Mesenchymal stem cell (in vitro differentiated cells and primary cell): ENCODE data around the gene IL3. TPM values are rescaled to one million over a fixed set of nuclear protein-coding genes. Genes with fewer than 3 reads are reported as not detected.

Source experiments
- DNase-seq: peaks from one replicate; pipeline ENCODE4 v3.0.0-alpha.2; 2013
- H2AFZ ChIP-seq: one replicate; pipeline ENCODE4 v1.6.1; 2013; ENCODE audit warnings: low read depth, mild to moderate bottlenecking, control low read depth, inconsistent platforms, low read length, moderate library complexity
- H2AK5ac ChIP-seq: 2 replicates; pipeline ENCODE4 v1.6.1; 2013; ENCODE audit warnings: low read length, moderate library complexity, mild to moderate bottlenecking, inconsistent platforms; ENCODE audit not compliant: severe bottlenecking
- H2BK120ac ChIP-seq: one replicate; pipeline ENCODE4 v1.6.1; 2013; ENCODE audit warnings: low read depth, mild to moderate bottlenecking, inconsistent platforms, low read length, moderate library complexity
- H2BK12ac ChIP-seq, 2 experiments: one replicate each; pipeline ENCODE4 v1.6.1; 2013; ENCODE audit warnings: inconsistent platforms in 2 of 2, low read length in 2 of 2, mild to moderate bottlenecking in 2 of 2, moderate library complexity in 2 of 2, control low read depth in 1 of 2
- H2BK15ac ChIP-seq: one replicate; pipeline ENCODE4 v1.6.1; 2013; ENCODE audit warnings: mild to moderate bottlenecking, low read depth, inconsistent platforms; ENCODE audit not compliant: poor library complexity, severe bottlenecking
- H2BK5ac ChIP-seq: 2 replicates; pipeline ENCODE4 v1.6.1; 2013; ENCODE audit warnings: low read depth, mild to moderate bottlenecking, low read length, control low read depth, inconsistent platforms; ENCODE audit not compliant: poor library complexity, severe bottlenecking
- H3K14ac ChIP-seq, 2 experiments: one replicate each; pipeline ENCODE4 v1.6.1; 2013; ENCODE audit warnings: inconsistent platforms in 2 of 2, low read length in 2 of 2, control low read depth in 1 of 2, mild to moderate bottlenecking in 1 of 2, moderate library complexity in 1 of 2
- H3K18ac ChIP-seq, 2 experiments: one replicate each; pipeline ENCODE4 v1.6.1; 2013; ENCODE audit warnings: inconsistent platforms in 2 of 2, low read length in 2 of 2, control low read depth in 1 of 2, low read depth in 1 of 2, mild to moderate bottlenecking in 1 of 2
- H3K23ac ChIP-seq, 2 experiments: one replicate each; pipeline ENCODE4 v1.6.1; 2013; ENCODE audit warnings: inconsistent platforms in 2 of 2, low read length in 2 of 2, mild to moderate bottlenecking in 2 of 2, moderate library complexity in 2 of 2, control low read depth in 1 of 2
- H3K27ac ChIP-seq: 2 replicates; pipeline ENCODE4 v1.5.1; 2013; ENCODE audit warnings: mild to moderate bottlenecking, moderate library complexity, low read length, control low read depth, inconsistent platforms; ENCODE audit not compliant: poor library complexity, severe bottlenecking
- H3K27me3 ChIP-seq, 2 experiments: 2 replicates each; pipeline versions ENCODE4 v1.6.1 to v1.7.0; 2013; ENCODE audit warnings: low read length in 2 of 2, mild to moderate bottlenecking in 2 of 2, moderate library complexity in 2 of 2, control low read depth in 1 of 2, inconsistent platforms in 1 of 2; ENCODE audit not compliant: control insufficient read depth in 1 of 2, insufficient read depth in 1 of 2
- H3K36me3 ChIP-seq, 2 experiments: 2 replicates each; pipeline versions ENCODE4 v1.6.1 to v1.7.0; 2013; ENCODE audit warnings: low read length in 2 of 2, control low read depth in 1 of 2, inconsistent platforms in 1 of 2, low read depth in 1 of 2, mild to moderate bottlenecking in 1 of 2; ENCODE audit not compliant: insufficient read depth in 2 of 2, control insufficient read depth in 1 of 2
- H3K4ac ChIP-seq, 2 experiments: one replicate each; pipeline ENCODE4 v1.6.1; 2013; ENCODE audit warnings: inconsistent platforms in 2 of 2, low read length in 2 of 2, mild to moderate bottlenecking in 2 of 2, moderate library complexity in 2 of 2, control low read depth in 1 of 2, low read depth in 1 of 2
- H3K4me1 ChIP-seq: 2 replicates; pipeline ENCODE4 v1.6.1; 2013; ENCODE audit warnings: low read depth, low read length, control low read depth; ENCODE audit not compliant: control insufficient read depth, insufficient read depth
- H3K4me2 ChIP-seq: 2 replicates; pipeline ENCODE4 v1.6.1; 2013; ENCODE audit warnings: low read length, mild to moderate bottlenecking, inconsistent platforms; ENCODE audit not compliant: poor library complexity, severe bottlenecking
- H3K4me3 ChIP-seq, 2 experiments: 2 replicates each; pipeline versions ENCODE4 v1.5.1 to v1.7.0; 2013; ENCODE audit warnings: low read length in 2 of 2, mild to moderate bottlenecking in 2 of 2, control low read depth in 1 of 2, low read depth in 1 of 2; ENCODE audit not compliant: insufficient read depth in 1 of 2
- H3K79me1 ChIP-seq: replicated peaks from 2 replicates; pipeline ENCODE4 v1.6.1; 2013; ENCODE audit warnings: mild to moderate bottlenecking, control low read depth, low read length, inconsistent platforms; ENCODE audit not compliant: poor library complexity, severe bottlenecking
- H3K9ac ChIP-seq: 2 replicates; pipeline ENCODE4 v1.7.0; 2013; ENCODE audit warnings: mild to moderate bottlenecking, low read length, moderate library complexity
- H3K9me3 ChIP-seq: 2 replicates; pipeline ENCODE4 v1.7.0; 2013; ENCODE audit warnings: mild to moderate bottlenecking, low read length; ENCODE audit not compliant: control insufficient read depth
- H4K8ac ChIP-seq: one replicate; pipeline ENCODE4 v1.6.1; 2013; ENCODE audit warnings: inconsistent platforms, mild to moderate bottlenecking, low read length, moderate library complexity
- H4K91ac ChIP-seq: one replicate; pipeline ENCODE4 v1.6.1; 2013; ENCODE audit warnings: mild to moderate bottlenecking, low read length, inconsistent platforms
- WGBS: methylation state at CpG from one replicate; pipeline ENCODE4 v1.1.7; 2013; ENCODE audit warnings: mixed read lengths; 5-methylcytosine and 5-hydroxymethylcytosine counted together
- small RNA-seq: library from polyadenylated mRNA; stranded (forward); fragments of <200 nt; extraction: miRNeasy Mini kit (QIAGEN cat#:217004); gene quantifications from one replicate; pipeline ENCODE3, GENCODE V24; 2013; ENCODE audit warnings: low read depth

IL3 gene

DNA sequence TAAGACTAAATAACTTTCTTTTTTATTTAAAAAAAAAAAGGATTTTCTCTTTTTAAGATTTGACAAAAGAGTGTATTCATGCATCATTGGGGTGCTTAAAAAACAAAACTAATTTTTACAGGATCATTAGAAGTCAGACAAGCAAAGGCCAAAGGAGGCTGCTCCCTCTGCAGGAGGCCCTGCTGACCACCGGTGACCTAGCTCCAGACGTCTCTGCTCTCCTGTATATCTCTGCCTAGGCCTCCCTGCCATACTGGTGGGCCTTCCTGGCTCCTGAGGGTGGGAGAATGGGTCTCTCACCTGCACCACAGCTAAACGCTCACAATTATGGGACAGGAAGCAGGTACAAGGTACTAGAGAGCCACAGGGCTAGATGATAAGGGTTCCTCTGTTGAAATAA is 49.7 kb downstream of the IL3 start:
- Histone ChIP-seq H4K8ac (no peak overlapping the region), H2AK5ac (no peak overlapping the region), H3K79me1 (no peaks in the 10 kb centered on the region), H2AFZ (no peak overlapping the region), H3K18ac (peak overlapping the region in 1 of 2 experiments; percentile 40), H4K91ac (no peak overlapping the region), H3K14ac (peak overlapping the region in 1 of 2 experiments; percentile 65), H3K9ac (no peak overlapping the region), H3K4me1 (no peaks in the 10 kb centered on the region), H3K36me3 (no peaks in the 10 kb centered on the region), H3K23ac (no peak overlapping the region), H2BK5ac (no peak overlapping the region), H3K27me3 (no peaks in the 10 kb centered on the region), H3K4ac (no peak overlapping the region), H3K4me2 (no peak overlapping the region), H2BK120ac (no peak overlapping the region), H3K9me3 (peaks cover 13% of the 10 kb centered on the region), H3K4me3 (no peak overlapping the region), H2BK15ac (no peak overlapping the region), H3K27ac (no peak overlapping the region), H2BK12ac (no peak overlapping the region)
- no peak for DNase-seq
- WGBS, result 62% methylated on average over 3 of the region's 3 CpGs

GRCh38 chr5:132110930-132111329 is 50.5 kb downstream of the IL3 start:
- H3K18ac ChIP-seq, result no peak overlapping the region
- H3K4ac ChIP-seq, result no peak overlapping the region

GRCh38 chr5:132112111-132112510 is 51.7 kb downstream of the IL3 start:
- no peak overlapping the region for H4K8ac ChIP-seq
- no peak overlapping the region for H3K4ac ChIP-seq
- no peak overlapping the region for H2BK5ac ChIP-seq
- H3K23ac ChIP-seq, result no peak overlapping the region
- no peak overlapping the region for H2BK15ac ChIP-seq
- no peak overlapping the region for H3K14ac ChIP-seq
- WGBS, result 100% methylated on average over 1 of the region's 3 CpGs
- H3K79me1 ChIP-seq, result no peaks in the 10 kb centered on the region
- H2BK120ac ChIP-seq, result no peak overlapping the region
- no peak overlapping the region for H3K18ac ChIP-seq
- H3K27me3 ChIP-seq, result no peaks in the 10 kb centered on the region
- no peak overlapping the region for H3K4me2 ChIP-seq
- H3K9ac ChIP-seq, result no peak overlapping the region
- no peak overlapping the region for H2BK12ac ChIP-seq
- no peaks in the 10 kb centered on the region for H3K36me3 ChIP-seq
- H3K9me3 ChIP-seq, result peaks cover 13% of the 10 kb centered on the region
- no peak overlapping the region for H2AFZ ChIP-seq
- H2AK5ac ChIP-seq, result no peak overlapping the region
- no peak for DNase-seq
- no peak overlapping the region for H3K4me3 ChIP-seq
- no peak overlapping the region for H3K27ac ChIP-seq
- no peak overlapping the region for H4K91ac ChIP-seq
- H3K4me1 ChIP-seq, result no peaks in the 10 kb centered on the region

More at GRCh38 chr5:132110930-132111329, 50.5 kb downstream of the IL3 start:
- no peak overlapping the region for H2BK5ac ChIP-seq
- H3K4me1 ChIP-seq, result no peaks in the 10 kb centered on the region
- no peak overlapping the region for H3K23ac ChIP-seq
- no peaks in the 10 kb centered on the region for H3K27me3 ChIP-seq
- H4K8ac ChIP-seq, result no peak overlapping the region
- no peaks in the 10 kb centered on the region for H3K36me3 ChIP-seq
- no peak overlapping the region for H3K4me2 ChIP-seq
- no peak overlapping the region for H3K4me3 ChIP-seq
- H2BK12ac ChIP-seq, result no peak overlapping the region
- peaks cover 13% of the 10 kb centered on the region for H3K9me3 ChIP-seq
- no peak overlapping the region for H2AFZ ChIP-seq
- no peak overlapping the region for H4K91ac ChIP-seq
- H3K9ac ChIP-seq, result no peak overlapping the region
- no peak overlapping the region for H3K14ac ChIP-seq
- H2BK15ac ChIP-seq, result no peak overlapping the region
- no peak overlapping the region for H2BK120ac ChIP-seq
- no peak overlapping the region for H2AK5ac ChIP-seq
- no peaks in the 10 kb centered on the region for H3K79me1 ChIP-seq
- no peak overlapping the region for H3K27ac ChIP-seq
- DNase-seq, result no peak

Small RNAs within 50 kb of the gene (small RNA-seq; reads per million reads assigned to genes)
- not detected for gene RF00285
